Measurements from ENCODE around the gene HS6ST3. TPM values are rescaled to one million over a fixed set of nuclear protein-coding genes. Genes with fewer than 3 reads are reported as not detected.

HS6ST3 gene
- total and polyA plus RNA-seq, 2 donors (not counting 1 experiment from before 2014, with no cell fraction given) = not detected

- Histone ChIP-seq H3K27me3 (ENCODE audit: control insufficient read depth, insufficient read depth, low read length) (no peaks in the 10 kb centered on the region), H3K4me1 (ENCODE audit: control insufficient read depth, extremely low read depth, insufficient read depth, low read length) (no peaks in the 10 kb centered on the region), H4K20me1 (ENCODE audit: control insufficient read depth, extremely low read depth, insufficient read depth, low read length) (no peaks in the 10 kb centered on the region), H3K9me3 (ENCODE audit: control insufficient read depth, insufficient read depth, low read depth, low read length) (no peaks in the 10 kb centered on the region), H3K4me3 (replicated peaks in 1 of 4; ENCODE audit: control extremely low read depth in 1 of 4, insufficient read depth in 1 of 4, low read depth in 3 of 4, low read length in 4 of 4) (no peak overlapping the region), H3K36me3 (ENCODE audit: control insufficient read depth, insufficient read depth, low read length) (no peaks in the 10 kb centered on the region), H3K4me2 (ENCODE audit: extremely low read depth, insufficient read depth, low read length) (no peak overlapping the region), H3K9ac (ENCODE audit: insufficient read depth, low read length) (no peak overlapping the region), H2AFZ (ENCODE audit: low read length) (no peak overlapping the region), H3K27ac (ENCODE audit: insufficient read depth, low read length) (no peak overlapping the region), H3K79me2 (ENCODE audit: control insufficient read depth, insufficient read depth, low read length) (no peaks in the 10 kb centered on the region)
- DNase-seq (ENCODE audit: low read depth in 2 of 2) = no peak
- TF ChIP-seq EZH2 (IDR thresholded peaks at IDR 0.05; ENCODE audit: low read length, missing control alignments) (no peak), CTCF (conservative IDR thresholded peaks at IDR 0.05 in 1 of 2, IDR thresholded peaks at IDR 0.05 in 1 of 2; ENCODE audit: low read depth in 1 of 2, low read length in 2 of 2) (no peak)
Observed at GRCh38 chr13:96637039-96637438, 547.1 kb downstream of the HS6ST3 start.

- no peak for TF ChIP-seq CTCF (conservative IDR thresholded peaks at IDR 0.05 in 1 of 2, IDR thresholded peaks at IDR 0.05 in 1 of 2; ENCODE audit: low read depth in 1 of 2, low read length in 2 of 2)
- Histone ChIP-seq H3K9me3 (ENCODE audit: control insufficient read depth, insufficient read depth, low read depth, low read length) (no peaks in the 10 kb centered on the region), H2AFZ (ENCODE audit: low read length) (no peak overlapping the region), H3K36me3 (ENCODE audit: control insufficient read depth, insufficient read depth, low read length) (no peaks in the 10 kb centered on the region), H3K27ac (ENCODE audit: insufficient read depth, low read length) (no peak overlapping the region), H3K4me1 (ENCODE audit: control insufficient read depth, extremely low read depth, insufficient read depth, low read length) (no peaks in the 10 kb centered on the region), H3K4me3 (replicated peaks in 1 of 4; ENCODE audit: control extremely low read depth in 1 of 4, insufficient read depth in 1 of 4, low read depth in 3 of 4, low read length in 4 of 4) (no peak overlapping the region), H4K20me1 (ENCODE audit: control insufficient read depth, extremely low read depth, insufficient read depth, low read length) (no peaks in the 10 kb centered on the region), H3K4me2 (ENCODE audit: extremely low read depth, insufficient read depth, low read length) (no peak overlapping the region), H3K27me3 (ENCODE audit: control insufficient read depth, insufficient read depth, low read length) (no peaks in the 10 kb centered on the region), H3K79me2 (ENCODE audit: control insufficient read depth, insufficient read depth, low read length) (no peaks in the 10 kb centered on the region), H3K9ac (ENCODE audit: insufficient read depth, low read length) (no peak overlapping the region)
- no peak for DNase-seq (ENCODE audit: low read depth in 2 of 2)
Observed at GRCh38 chr13:96646101-96646500, 556.2 kb downstream of the HS6ST3 start.

GRCh38 chr13:96646515-96647211 lies 556.8 kb downstream of the HS6ST3 start:
- H4K20me1 ChIP-seq (ENCODE audit: control insufficient read depth, extremely low read depth, insufficient read depth, low read length) = no peaks in the 10 kb centered on the region
- H3K9me3 ChIP-seq (ENCODE audit: control insufficient read depth, insufficient read depth, low read depth, low read length) = no peaks in the 10 kb centered on the region
- H3K4me3 ChIP-seq (replicated peaks in 1 of 4; ENCODE audit: control extremely low read depth in 1 of 4, insufficient read depth in 1 of 4, low read depth in 3 of 4, low read length in 4 of 4) = no peak overlapping the region
- H3K4me2 ChIP-seq (ENCODE audit: extremely low read depth, insufficient read depth, low read length) = no peak overlapping the region
- H3K27me3 ChIP-seq (ENCODE audit: control insufficient read depth, insufficient read depth, low read length) = no peaks in the 10 kb centered on the region
- H3K27ac ChIP-seq (ENCODE audit: insufficient read depth, low read length) = no peak overlapping the region
- no peaks in the 10 kb centered on the region for H3K4me1 ChIP-seq (ENCODE audit: control insufficient read depth, extremely low read depth, insufficient read depth, low read length)
- TF ChIP-seq CTCF (conservative IDR thresholded peaks at IDR 0.05 in 1 of 2, IDR thresholded peaks at IDR 0.05 in 1 of 2; ENCODE audit: low read depth in 1 of 2, low read length in 2 of 2) (no peak), EZH2 (IDR thresholded peaks at IDR 0.05; ENCODE audit: low read length, missing control alignments) (no peak)
- no peaks in the 10 kb centered on the region for H3K36me3 ChIP-seq (ENCODE audit: control insufficient read depth, insufficient read depth, low read length)
- H2AFZ ChIP-seq (ENCODE audit: low read length) = no peak overlapping the region
- H3K79me2 ChIP-seq (ENCODE audit: control insufficient read depth, insufficient read depth, low read length) = no peaks in the 10 kb centered on the region
- H3K9ac ChIP-seq (ENCODE audit: insufficient read depth, low read length) = no peak overlapping the region
- DNase-seq (ENCODE audit: low read depth in 2 of 2) = no peak
